IgD-negative memory B cell (primary cell): ENCODE measurements around the gene SGSM1. TPM values are rescaled to one million over a fixed set of nuclear protein-coding genes. Genes with fewer than 3 reads are reported as not detected.

Source experiments
- H3K27ac Mint-ChIP-seq, 3 donors: one replicate each; pipeline ENCODE4 v1.8.0; 2020 to 2022; ENCODE audit warnings: mild to moderate bottlenecking in 3 of 3, mixed read lengths in 3 of 3, moderate library complexity in 1 of 3
- H3K27me3 Mint-ChIP-seq: one replicate; pipeline ENCODE4 v1.8.0; 2021; ENCODE audit warnings: mixed read lengths
- H3K36me3 Mint-ChIP-seq: one replicate; pipeline ENCODE4 v1.8.0; 2020; ENCODE audit warnings: mild to moderate bottlenecking, mixed read lengths
- H3K4me1 Mint-ChIP-seq, 3 donors: one replicate each; pipeline ENCODE4 v1.8.0; 2020 to 2022; ENCODE audit warnings: mixed read lengths in 3 of 3, mild to moderate bottlenecking in 1 of 3
- H3K4me3 Mint-ChIP-seq, 4 donors: one replicate each; pipeline ENCODE4 v1.8.0; 2020 to 2022; ENCODE audit warnings: mild to moderate bottlenecking in 4 of 4, mixed read lengths in 4 of 4, moderate library complexity in 3 of 4
- H3K9me3 Mint-ChIP-seq, 3 donors: one replicate each; pipeline ENCODE4 v1.8.0; 2020 to 2021; ENCODE audit warnings: mixed read lengths in 3 of 3, mild to moderate bottlenecking in 1 of 3
- polyA plus RNA-seq: library from polyadenylated mRNA; unstranded; fragments of 300-500 nt; fragmentation: Illumina TruSeq; gene quantifications from one replicate; pipeline ENCODE4 v1.2.3, GENCODE V29; 2021

SGSM1 gene
- polyA plus RNA-seq, 1 donor from 2014 or later = 0.44 TPM

GRCh38 chr22:24975125-24975640, 169.2 kb downstream of the SGSM1 start:
- Mint-ChIP-seq H3K9me3 (no peaks in the 10 kb centered on the region), H3K27me3 (peaks cover 3% of the 10 kb centered on the region), H3K4me1 (no peaks in the 10 kb centered on the region), H3K36me3 (peaks cover 4% of the 10 kb centered on the region), H3K4me3 (no peak overlapping the region), H3K27ac (no peak overlapping the region)

- Mint-ChIP-seq H3K36me3 (peaks cover 4% of the 10 kb centered on the region), H3K9me3 (no peaks in the 10 kb centered on the region), H3K4me3 (no peak overlapping the region), H3K4me1 (no peaks in the 10 kb centered on the region), H3K27me3 (peaks cover 3% of the 10 kb centered on the region), H3K27ac (no peak overlapping the region)
These were observed 169.9 kb downstream of the SGSM1 start for GRCh38 chr22:24975813-24976341.

GRCh38 chr22:24976442-24977218, 170.6 kb downstream of the SGSM1 start:
- H3K27me3 Mint-ChIP-seq = peaks cover 1% of the 10 kb centered on the region
- peaks cover 4% of the 10 kb centered on the region for H3K36me3 Mint-ChIP-seq
- H3K27ac Mint-ChIP-seq = no peak overlapping the region
- no peak overlapping the region for H3K4me3 Mint-ChIP-seq
- H3K4me1 Mint-ChIP-seq = no peaks in the 10 kb centered on the region
- H3K9me3 Mint-ChIP-seq = no peaks in the 10 kb centered on the region

Other genes with a start within 250 kb of the SGSM1 start
- 0.63 TPM for gene LRRC75B, start 213.1 kb upstream of the SGSM1 start, polyA plus RNA-seq
- 10.8 TPM for gene GGT1, start 203.0 kb upstream of the SGSM1 start, polyA plus RNA-seq
- not detected for gene PIWIL3, start 31.5 kb upstream of the SGSM1 start, polyA plus RNA-seq
- gene LHFPL7, start 140.5 kb downstream of the SGSM1 start, polyA plus RNA-seq = not detected
- not detected for gene KIAA1671, start 146.5 kb downstream of the SGSM1 start, polyA plus RNA-seq